ENCODE data around the gene CD5L.

GRCh38 chr1:157833145-157833544, 8.5 kb downstream of the CD5L start:
- TF ChIP-seq EZH2 (IDR thresholded peaks at IDR 0.05; ENCODE audit: low read depth, low read length, severe bottlenecking) = no peak
- no peak for TF ChIP-seq SIX5 (IDR thresholded peaks at IDR 0.05; ENCODE audit: low read depth, low read length)
- no peak for TF ChIP-seq CTCF (IDR thresholded peaks at IDR 0.05; ENCODE audit: control extremely low read depth in 1 of 3, insufficient read depth in 1 of 3, low read depth in 1 of 3, low read length in 3 of 3)
- TF ChIP-seq ATF3 (IDR thresholded peaks at IDR 0.05; ENCODE audit: insufficient read depth, low read depth, low read length) = no peak
- TF ChIP-seq TCF12 (IDR thresholded peaks at IDR 0.05; ENCODE audit: low read depth, low read length) = no peak
- TF ChIP-seq POLR2A (IDR thresholded peaks at IDR 0.05; ENCODE audit: control extremely low read depth in 1 of 2, low read depth in 2 of 2, low read length in 2 of 2) = no peak
- no peak for TF ChIP-seq EP300 (IDR thresholded peaks at IDR 0.05; ENCODE audit: borderline replicate concordance in 1 of 2, low read depth in 2 of 2, low read length in 2 of 2)
- no peak for TF ChIP-seq SIN3A (conservative IDR thresholded peaks at IDR 0.05 in 1 of 2, IDR thresholded peaks at IDR 0.05 in 1 of 2; ENCODE audit: low read depth in 1 of 2, low read length in 2 of 2)
- no peak for TF ChIP-seq RAD21 (IDR thresholded peaks at IDR 0.05 in 1 of 2, conservative IDR thresholded peaks at IDR 0.05 in 1 of 2; ENCODE audit: low read depth in 2 of 2, low read length in 2 of 2)
- no peak for TF ChIP-seq HDAC6 (IDR thresholded peaks at IDR 0.05; ENCODE audit: low read depth, low read length)
- TF ChIP-seq ZNF274 (IDR thresholded peaks at IDR 0.05; ENCODE audit: borderline replicate concordance, extremely low read depth, low read length) = no peak
- TF ChIP-seq, protein P1, sequence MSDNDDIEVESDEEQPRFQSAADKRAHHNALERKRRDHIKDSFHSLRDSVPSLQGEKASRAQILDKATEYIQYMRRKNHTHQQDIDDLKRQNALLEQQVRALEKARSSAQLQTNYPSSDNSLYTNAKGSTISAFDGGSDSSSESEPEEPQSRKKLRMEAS (IDR thresholded peaks at IDR 0.05) = no peak
